Uterus (tissue), 2 donors: ENCODE measurements around the gene CALML6.

Source experiments
- POLR2A ChIP-seq, 2 donors: fragments of 450-650 bp; IDR thresholded peaks; one replicate each; pipeline ENCODE4 v1.6.1; 2016; ENCODE audit warnings: antibody characterized with exemption in 2 of 2, mild to moderate bottlenecking in 1 of 2, moderate library complexity in 1 of 2
- TF ChIP-seq, protein P1 (sequence below), 4 experiments: fragments of 200-600 bp in 2 of 4; fragments of 450-650 bp in 2 of 4; sonication (generic) in 2 of 4; IDR thresholded peaks; one replicate each; pipeline ENCODE4 v1.5.1; 2016 to 2019; ENCODE audit warnings: antibody characterized with exemption in 4 of 4, mild to moderate bottlenecking in 2 of 4, moderate library complexity in 1 of 4

DNA sequence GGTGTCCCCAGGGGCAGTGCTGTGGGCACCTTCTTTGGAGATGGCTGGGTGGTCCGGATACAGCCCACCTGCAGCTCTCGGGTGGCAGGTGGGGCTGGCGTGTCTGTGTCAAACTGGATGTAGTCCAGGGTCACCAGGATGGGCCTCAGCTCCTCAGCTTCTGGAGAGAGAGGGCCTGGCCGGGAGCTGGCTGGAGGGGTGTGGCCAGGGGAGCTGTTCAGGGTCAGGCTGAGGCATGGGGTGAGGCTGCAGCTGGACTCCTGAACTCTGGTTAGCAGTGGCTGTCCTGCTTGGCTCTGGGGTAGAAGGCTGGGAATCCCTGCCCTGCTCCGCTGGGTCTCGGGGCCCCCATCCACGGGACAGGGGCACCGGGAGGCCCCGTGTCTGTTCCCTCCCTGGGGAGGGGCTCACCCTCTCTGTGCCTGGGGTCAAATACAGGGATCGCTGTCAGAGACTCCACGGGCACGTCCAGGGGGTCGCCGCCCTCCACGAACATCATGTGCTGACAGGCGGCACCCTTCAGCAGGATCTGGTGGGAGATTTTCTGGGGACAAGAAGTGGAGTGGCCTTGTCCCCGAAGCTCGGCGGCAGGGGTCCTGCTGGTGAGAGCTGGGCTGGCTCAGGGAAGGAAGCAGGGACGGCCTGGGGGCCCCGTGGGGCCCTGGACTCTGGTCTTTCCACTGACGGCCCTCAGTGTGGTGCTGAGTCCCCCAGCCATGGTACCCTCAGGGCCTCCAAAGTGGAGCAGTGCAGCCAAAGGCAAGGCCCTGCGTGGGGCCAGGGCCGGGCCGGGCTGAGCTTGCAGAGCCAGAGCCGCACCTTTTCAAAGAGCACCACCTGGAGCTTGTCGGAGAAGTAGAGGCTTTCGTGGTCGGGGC is 8.1 kb downstream of the CALML6 start:
- TF ChIP-seq, protein P1, sequence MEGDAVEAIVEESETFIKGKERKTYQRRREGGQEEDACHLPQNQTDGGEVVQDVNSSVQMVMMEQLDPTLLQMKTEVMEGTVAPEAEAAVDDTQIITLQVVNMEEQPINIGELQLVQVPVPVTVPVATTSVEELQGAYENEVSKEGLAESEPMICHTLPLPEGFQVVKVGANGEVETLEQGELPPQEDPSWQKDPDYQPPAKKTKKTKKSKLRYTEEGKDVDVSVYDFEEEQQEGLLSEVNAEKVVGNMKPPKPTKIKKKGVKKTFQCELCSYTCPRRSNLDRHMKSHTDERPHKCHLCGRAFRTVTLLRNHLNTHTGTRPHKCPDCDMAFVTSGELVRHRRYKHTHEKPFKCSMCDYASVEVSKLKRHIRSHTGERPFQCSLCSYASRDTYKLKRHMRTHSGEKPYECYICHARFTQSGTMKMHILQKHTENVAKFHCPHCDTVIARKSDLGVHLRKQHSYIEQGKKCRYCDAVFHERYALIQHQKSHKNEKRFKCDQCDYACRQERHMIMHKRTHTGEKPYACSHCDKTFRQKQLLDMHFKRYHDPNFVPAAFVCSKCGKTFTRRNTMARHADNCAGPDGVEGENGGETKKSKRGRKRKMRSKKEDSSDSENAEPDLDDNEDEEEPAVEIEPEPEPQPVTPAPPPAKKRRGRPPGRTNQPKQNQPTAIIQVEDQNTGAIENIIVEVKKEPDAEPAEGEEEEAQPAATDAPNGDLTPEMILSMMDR (IDR thresholded peaks at IDR 0.05) = no peak
- TF ChIP-seq POLR2A (IDR thresholded peaks at IDR 0.05) = no peak
